Panc1 (cell line): Measurements from ENCODE around the gene NOS3.

Source experiments
- POLR2AphosphoS5 ChIP-seq: IDR thresholded peaks from 2 replicates; pipeline ENCODE4 v1.6.1; 2012; ENCODE audit warnings: mild to moderate bottlenecking, low read depth, low read length, moderate library complexity
- SIN3A ChIP-seq: IDR thresholded peaks from 2 replicates; pipeline ENCODE4 v1.6.1; 2012; ENCODE audit warnings: low read depth, mild to moderate bottlenecking, low read length, moderate library complexity, borderline replicate concordance; ENCODE audit not compliant: insufficient read depth
- TCF7L2 ChIP-seq: IDR thresholded peaks from 2 replicates; pipeline ENCODE4 v1.6.1; 2011; ENCODE audit warnings: mild to moderate bottlenecking, low read depth, low read length, inconsistent platforms
- TF ChIP-seq, protein P1 (sequence below): fragments of 450-650 bp; IDR thresholded peaks from 2 replicates; pipeline ENCODE4 v1.5.1; 2017; ENCODE audit warnings: mild to moderate bottlenecking
- TF ChIP-seq, protein P2 (sequence below), 2 experiments: IDR thresholded peaks; 2 replicates each; pipeline ENCODE4 v1.6.1; 2011 to 2012; ENCODE audit warnings: low read depth in 2 of 2, control low read depth in 1 of 2, low read length in 1 of 2, mild to moderate bottlenecking in 1 of 2, moderate library complexity in 1 of 2; ENCODE audit not compliant: insufficient read depth in 1 of 2

DNA sequence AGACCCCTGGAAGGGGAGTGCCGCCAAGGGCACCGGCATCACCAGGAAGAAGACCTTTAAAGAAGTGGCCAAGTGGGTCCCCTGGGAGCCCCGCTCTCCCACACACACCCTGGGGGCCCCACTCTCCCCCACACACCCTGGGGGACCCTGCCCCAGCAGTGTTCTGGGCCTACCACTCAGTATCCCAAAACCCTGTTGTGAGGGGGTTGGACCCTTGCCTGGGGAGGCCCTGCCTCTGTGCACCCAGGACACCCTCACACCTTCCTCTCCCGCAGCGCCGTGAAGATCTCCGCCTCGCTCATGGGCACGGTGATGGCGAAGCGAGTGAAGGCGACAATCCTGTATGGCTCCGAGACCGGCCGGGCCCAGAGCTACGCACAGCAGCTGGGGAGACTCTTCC lies 10.7 kb downstream of the NOS3 start:
- TF ChIP-seq POLR2AphosphoS5 (no peak), SIN3A (no peak), TCF7L2 (no peak)
- TF ChIP-seq, protein P1, sequence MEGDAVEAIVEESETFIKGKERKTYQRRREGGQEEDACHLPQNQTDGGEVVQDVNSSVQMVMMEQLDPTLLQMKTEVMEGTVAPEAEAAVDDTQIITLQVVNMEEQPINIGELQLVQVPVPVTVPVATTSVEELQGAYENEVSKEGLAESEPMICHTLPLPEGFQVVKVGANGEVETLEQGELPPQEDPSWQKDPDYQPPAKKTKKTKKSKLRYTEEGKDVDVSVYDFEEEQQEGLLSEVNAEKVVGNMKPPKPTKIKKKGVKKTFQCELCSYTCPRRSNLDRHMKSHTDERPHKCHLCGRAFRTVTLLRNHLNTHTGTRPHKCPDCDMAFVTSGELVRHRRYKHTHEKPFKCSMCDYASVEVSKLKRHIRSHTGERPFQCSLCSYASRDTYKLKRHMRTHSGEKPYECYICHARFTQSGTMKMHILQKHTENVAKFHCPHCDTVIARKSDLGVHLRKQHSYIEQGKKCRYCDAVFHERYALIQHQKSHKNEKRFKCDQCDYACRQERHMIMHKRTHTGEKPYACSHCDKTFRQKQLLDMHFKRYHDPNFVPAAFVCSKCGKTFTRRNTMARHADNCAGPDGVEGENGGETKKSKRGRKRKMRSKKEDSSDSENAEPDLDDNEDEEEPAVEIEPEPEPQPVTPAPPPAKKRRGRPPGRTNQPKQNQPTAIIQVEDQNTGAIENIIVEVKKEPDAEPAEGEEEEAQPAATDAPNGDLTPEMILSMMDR, result no peak
- TF ChIP-seq, protein P2, sequence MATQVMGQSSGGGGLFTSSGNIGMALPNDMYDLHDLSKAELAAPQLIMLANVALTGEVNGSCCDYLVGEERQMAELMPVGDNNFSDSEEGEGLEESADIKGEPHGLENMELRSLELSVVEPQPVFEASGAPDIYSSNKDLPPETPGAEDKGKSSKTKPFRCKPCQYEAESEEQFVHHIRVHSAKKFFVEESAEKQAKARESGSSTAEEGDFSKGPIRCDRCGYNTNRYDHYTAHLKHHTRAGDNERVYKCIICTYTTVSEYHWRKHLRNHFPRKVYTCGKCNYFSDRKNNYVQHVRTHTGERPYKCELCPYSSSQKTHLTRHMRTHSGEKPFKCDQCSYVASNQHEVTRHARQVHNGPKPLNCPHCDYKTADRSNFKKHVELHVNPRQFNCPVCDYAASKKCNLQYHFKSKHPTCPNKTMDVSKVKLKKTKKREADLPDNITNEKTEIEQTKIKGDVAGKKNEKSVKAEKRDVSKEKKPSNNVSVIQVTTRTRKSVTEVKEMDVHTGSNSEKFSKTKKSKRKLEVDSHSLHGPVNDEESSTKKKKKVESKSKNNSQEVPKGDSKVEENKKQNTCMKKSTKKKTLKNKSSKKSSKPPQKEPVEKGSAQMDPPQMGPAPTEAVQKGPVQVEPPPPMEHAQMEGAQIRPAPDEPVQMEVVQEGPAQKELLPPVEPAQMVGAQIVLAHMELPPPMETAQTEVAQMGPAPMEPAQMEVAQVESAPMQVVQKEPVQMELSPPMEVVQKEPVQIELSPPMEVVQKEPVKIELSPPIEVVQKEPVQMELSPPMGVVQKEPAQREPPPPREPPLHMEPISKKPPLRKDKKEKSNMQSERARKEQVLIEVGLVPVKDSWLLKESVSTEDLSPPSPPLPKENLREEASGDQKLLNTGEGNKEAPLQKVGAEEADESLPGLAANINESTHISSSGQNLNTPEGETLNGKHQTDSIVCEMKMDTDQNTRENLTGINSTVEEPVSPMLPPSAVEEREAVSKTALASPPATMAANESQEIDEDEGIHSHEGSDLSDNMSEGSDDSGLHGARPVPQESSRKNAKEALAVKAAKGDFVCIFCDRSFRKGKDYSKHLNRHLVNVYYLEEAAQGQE (IDR thresholded peaks at IDR 0.05; ENCODE audit: insufficient read depth in 1 of 2, low read depth in 2 of 2, low read length in 1 of 2), result no peak
